GM23248 (cell line): ENCODE data around the gene LDLRAD3. TPM values are rescaled to one million over a fixed set of nuclear protein-coding genes. Genes with fewer than 3 reads are reported as not detected.

ENCODE experiments used
- DNase-seq: peaks from one replicate; pipeline ENCODE4 v3.0.0-alpha.2; 2015
- H2AFZ ChIP-seq: fragments of 200-600 bp; sonication (generic); 2 replicates; pipeline ENCODE4 v1.6.1; 2016; ENCODE audit warnings: antibody characterized with exemption
- H3F3A ChIP-seq: fragments of 200-600 bp; sonication (generic); 2 replicates; pipeline ENCODE4 v1.6.1; 2016; ENCODE audit warnings: mild to moderate bottlenecking, antibody characterized with exemption, mixed run types; ENCODE audit not compliant: insufficient read depth
- H3K27ac ChIP-seq: fragments of 200-600 bp; sonication (generic); 2 replicates; pipeline ENCODE4 v1.5.1; 2016; ENCODE audit warnings: mild to moderate bottlenecking
- H3K27me3 ChIP-seq: fragments of 200-600 bp; sonication (generic); replicated peaks from 2 replicates; pipeline ENCODE4 v1.6.1; 2016; ENCODE audit warnings: mild to moderate bottlenecking; ENCODE audit not compliant: insufficient read depth
- H3K36me3 ChIP-seq: fragments of 200-600 bp; sonication (generic); 2 replicates; pipeline ENCODE4 v1.6.1; 2016; ENCODE audit warnings: low read depth, mild to moderate bottlenecking
- H3K4me1 ChIP-seq: fragments of 200-600 bp; sonication (generic); 2 replicates; pipeline ENCODE4 v1.6.1; 2016; ENCODE audit warnings: mild to moderate bottlenecking; ENCODE audit not compliant: insufficient read depth
- H3K4me2 ChIP-seq: fragments of 200-600 bp; sonication (generic); one replicate; pipeline ENCODE4 v1.6.1; 2016; ENCODE audit warnings: mild to moderate bottlenecking; ENCODE audit not compliant: unreplicated experiment
- H3K4me3 ChIP-seq: fragments of 200-600 bp; sonication (generic); 2 replicates; pipeline ENCODE4 v1.5.1; 2016; ENCODE audit warnings: mild to moderate bottlenecking
- H3K79me2 ChIP-seq: fragments of 200-600 bp; sonication (generic); 2 replicates; pipeline ENCODE4 v1.6.1; 2016; ENCODE audit warnings: mild to moderate bottlenecking; ENCODE audit not compliant: insufficient read depth
- H3K9ac ChIP-seq: fragments of 200-600 bp; sonication (generic); 2 replicates; pipeline ENCODE4 v1.6.1; 2016; ENCODE audit warnings: mild to moderate bottlenecking
- H3K9me2 ChIP-seq: fragments of 200-600 bp; sonication (generic); 2 replicates; pipeline ENCODE4 v1.6.1; 2016; ENCODE audit warnings: mixed run types, mild to moderate bottlenecking, moderate library complexity; ENCODE audit not compliant: insufficient read depth
- H3K9me3 ChIP-seq: fragments of 200-600 bp; sonication (generic); one replicate; pipeline ENCODE4 v1.6.1; 2017; ENCODE audit warnings: low read depth
- H4K20me1 ChIP-seq: fragments of 200-600 bp; sonication (generic); 2 replicates; pipeline ENCODE4 v1.6.0; 2016; ENCODE audit not compliant: insufficient read depth
- EZH2 ChIP-seq: fragments of 200-600 bp; sonication (generic); IDR thresholded peaks from 2 replicates; pipeline ENCODE4 v1.6.1; 2018; ENCODE audit warnings: antibody characterized with exemption, mild to moderate bottlenecking; ENCODE audit not compliant: insufficient read depth, poor library complexity, severe bottlenecking
- EZH2phosphoT487 ChIP-seq: fragments of 200-600 bp; sonication (generic); IDR thresholded peaks from 2 replicates; pipeline ENCODE4 v1.6.1; 2018; ENCODE audit warnings: antibody characterized with exemption, moderate library complexity, mild to moderate bottlenecking, low read depth; ENCODE audit not compliant: insufficient read depth
- WGBS, 2 experiments: methylation state at CpG; one replicate each; pipeline ENCODE4 v1.1.6; 2015 to 2017; ENCODE audit warnings: low lambda C conversion rate in 2 of 2, low coverage in 1 of 2; ENCODE audit errors: missing lambda C conversion rate in 2 of 2; 5-methylcytosine and 5-hydroxymethylcytosine counted together
- in situ Hi-C: fragments of 300-500 bp; cut with MboI; formaldehyde crosslinking; loops from 2 replicates; pipeline ENCODE4 v1.15.0; 2020
- polyA plus RNA-seq: library from polyadenylated mRNA; unstranded; fragments of >200 nt; fragmentation: Nextera tagmentation; extraction: Ambion mirVana; gene quantifications from 2 replicates; pipeline ENCODE4 v1.2.1, GENCODE V29; 2016
- total RNA-seq: library from RNA; depleted of rRNA; stranded (reverse); fragments of >200 nt; shearing (Covaris generic); gene quantifications from 2 replicates; pipeline ENCODE4 v1.2.3, GENCODE V29; 2014

Gene LDLRAD3
- total and polyA plus RNA-seq, 2 experiments from 2014 or later: 6.2 to 6.6 TPM

GRCh38 chr11:36148701-36149100, 204.8 kb downstream of the LDLRAD3 start:
- Histone ChIP-seq H3K4me3 (no peak overlapping the region), H3K36me3 (no peaks in the 10 kb centered on the region), H3K4me1 (peaks cover 19% of the 10 kb centered on the region), H3F3A (peaks cover 21% of the 10 kb centered on the region), H3K4me2 (no peak overlapping the region), H3K9ac (no peak overlapping the region), H3K9me2 (no peaks in the 10 kb centered on the region), H3K9me3 (no peaks in the 10 kb centered on the region), H3K79me2 (no peaks in the 10 kb centered on the region), H4K20me1 (no peaks in the 10 kb centered on the region), H3K27ac (no peak overlapping the region), H3K27me3 (no peaks in the 10 kb centered on the region), H2AFZ (no peak overlapping the region)
- WGBS, 2 experiments: 94 to 100% methylated on average over 3 of the region's 3 CpGs
- TF ChIP-seq EZH2phosphoT487: no peak
- no peak for TF ChIP-seq EZH2
- in situ Hi-C loops: loop anchor here (25.0 kb wide), 1 partner anchor 536 kb away; the partner anchor contains the start of gene FJX1
- DNase-seq: no peak

- Histone ChIP-seq H3K9me2 (no peaks in the 10 kb centered on the region), H3K9me3 (no peaks in the 10 kb centered on the region), H2AFZ (peak overlapping the region; percentile 38; the same call in 1 of the 2 replicates), H3K4me1 (peaks cover 19% of the 10 kb centered on the region), H3K4me3 (no peak overlapping the region), H3K4me2 (peak overlapping the region; percentile 44), H4K20me1 (no peaks in the 10 kb centered on the region), H3K9ac (no peak overlapping the region), H3K27me3 (no peaks in the 10 kb centered on the region), H3K27ac (peak overlapping the region; percentile 54), H3F3A (peaks cover 21% of the 10 kb centered on the region), H3K36me3 (no peaks in the 10 kb centered on the region), H3K79me2 (no peaks in the 10 kb centered on the region)
- in situ Hi-C loops: loop anchor here (25.0 kb wide), 1 partner anchor 537 kb away; the partner anchor contains the start of gene FJX1
- peak; percentile 96 for DNase-seq
- WGBS, 2 experiments: 22 to 30% methylated on average over 8 of the region's 8 CpGs
- TF ChIP-seq EZH2: no peak
- TF ChIP-seq EZH2phosphoT487: no peak
Observed at GRCh38 chr11:36149538-36150242, 205.8 kb downstream of the LDLRAD3 start.

GRCh38 chr11:36150986-36151385, 207.1 kb downstream of the LDLRAD3 start:
- Histone ChIP-seq H3K27me3 (no peaks in the 10 kb centered on the region), H2AFZ (no peak overlapping the region), H3K4me2 (no peak overlapping the region), H3K79me2 (no peaks in the 10 kb centered on the region), H3K9me3 (no peaks in the 10 kb centered on the region), H3K9ac (no peak overlapping the region), H3F3A (peaks cover 21% of the 10 kb centered on the region), H3K4me1 (peaks cover 19% of the 10 kb centered on the region), H3K4me3 (no peak overlapping the region), H4K20me1 (no peaks in the 10 kb centered on the region), H3K36me3 (no peaks in the 10 kb centered on the region), H3K9me2 (no peaks in the 10 kb centered on the region), H3K27ac (no peak overlapping the region)
- no peak for TF ChIP-seq EZH2
- no peak for TF ChIP-seq EZH2phosphoT487
- in situ Hi-C loops: no loop called here
- DNase-seq: peak; percentile 57
- 97 to 99% methylated on average over 4 of the region's 4 CpGs for WGBS, 2 experiments

DNA sequence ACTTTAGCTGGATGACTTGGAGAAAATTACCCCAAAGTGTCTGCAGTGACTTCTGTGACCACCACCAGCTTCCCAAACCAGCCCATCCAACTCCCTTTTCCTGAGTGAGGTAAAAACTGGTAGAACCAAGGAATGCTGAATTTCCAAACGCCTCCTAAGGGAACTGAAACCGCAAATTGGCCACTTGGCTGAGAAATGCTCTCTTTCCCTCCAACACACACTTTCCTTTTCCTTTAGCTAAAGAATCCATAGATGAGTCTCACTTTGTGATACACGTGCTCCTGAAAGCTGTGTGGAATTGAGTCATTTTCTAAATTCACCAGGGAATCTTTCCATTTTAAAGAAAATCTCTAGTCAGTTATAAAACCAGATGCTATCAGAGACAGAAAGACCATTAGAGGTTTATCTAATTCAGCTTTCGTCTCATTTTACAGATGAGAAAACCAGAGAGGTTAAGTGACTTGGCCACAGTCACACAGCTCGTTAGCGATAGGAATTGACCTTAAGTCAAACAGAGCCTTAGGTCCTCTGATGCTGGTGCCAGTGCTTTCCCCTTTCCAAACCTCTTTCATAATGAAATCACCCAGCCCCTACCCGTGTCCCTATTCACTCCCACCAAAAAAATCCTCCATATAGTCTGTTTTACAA, 208.2 kb downstream of the LDLRAD3 start:
- H3K79me2 ChIP-seq: no peaks in the 10 kb centered on the region
- H4K20me1 ChIP-seq: no peaks in the 10 kb centered on the region
- H3K9me2 ChIP-seq: no peaks in the 10 kb centered on the region
- H3K9me3 ChIP-seq: no peaks in the 10 kb centered on the region
- no peak overlapping the region for H2AFZ ChIP-seq
- no peak for TF ChIP-seq EZH2
- no peak for TF ChIP-seq EZH2phosphoT487
- H3K4me1 ChIP-seq: peaks cover 30% of the 10 kb centered on the region
- H3K4me2 ChIP-seq: no peak overlapping the region
- H3K27ac ChIP-seq: no peak overlapping the region
- H3K36me3 ChIP-seq: no peaks in the 10 kb centered on the region
- WGBS, 2 experiments: 95 to 98% methylated on average over 7 of the region's 7 CpGs
- DNase-seq: no peak
- peaks cover 26% of the 10 kb centered on the region for H3F3A ChIP-seq
- no peak overlapping the region for H3K4me3 ChIP-seq
- no peak overlapping the region for H3K9ac ChIP-seq
- in situ Hi-C loops: no loop called here
- no peaks in the 10 kb centered on the region for H3K27me3 ChIP-seq
